Endometrium (tissue), 2 donors: ENCODE data around the gene ZNF853.

Experiments
- FAIRE-seq: peaks from 2 replicates; lab custom pipeline; 2012; peaks lifted over from hg19 to GRCh38; lab: Jason Lieb, UNC
- donor health status: control.
- donor health status: control.

ZNF853 gene

GRCh38 chr7:6636741-6637543 lies 21.5 kb downstream of the ZNF853 start, which contains the start of gene ZNF316:
TSS of gene ZNF316 (plus strand) at chr7:6637318. CDS start at chr7:6642410, 5,092 bp downstream.
- no peak for FAIRE-seq

DNA sequence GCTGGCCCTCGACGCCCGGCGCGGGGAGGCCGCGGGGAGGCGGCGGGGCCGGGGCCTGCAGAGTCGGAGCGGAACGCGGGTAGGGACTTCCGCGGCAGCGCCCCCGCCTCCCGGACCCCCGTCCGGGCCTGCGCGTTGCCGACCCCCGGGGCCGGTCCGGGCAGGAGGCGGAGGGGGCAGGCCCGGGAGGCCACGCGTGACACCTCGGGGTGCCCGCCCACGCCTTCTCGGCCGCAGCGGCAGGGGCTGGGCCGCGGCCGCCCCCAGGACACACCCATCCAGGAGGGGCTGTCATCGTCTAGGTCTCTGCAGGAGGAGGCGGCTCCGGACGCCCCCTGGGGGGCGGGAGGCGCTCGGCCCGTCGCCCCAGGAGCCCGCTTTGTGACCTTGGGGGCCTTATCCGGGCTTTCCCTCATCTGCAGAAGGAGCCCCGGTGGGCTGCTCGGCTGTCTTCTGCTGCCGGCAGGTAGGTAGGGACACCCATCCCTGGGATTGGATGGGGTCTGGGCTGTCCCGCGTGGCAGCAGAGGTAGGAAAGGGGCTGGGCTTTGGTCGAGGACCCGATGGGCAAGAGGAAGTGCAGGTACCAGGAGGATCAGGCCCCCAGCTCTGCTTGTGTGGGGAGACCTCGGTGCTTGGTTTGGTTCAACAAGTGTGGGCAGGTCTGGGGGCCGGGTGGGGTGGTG lies 22.3 kb downstream of the ZNF853 start:
- FAIRE-seq: no peak

GRCh38 chr7:6639032-6639431 lies 23.6 kb downstream of the ZNF853 start:
- no peak for FAIRE-seq

DNA sequence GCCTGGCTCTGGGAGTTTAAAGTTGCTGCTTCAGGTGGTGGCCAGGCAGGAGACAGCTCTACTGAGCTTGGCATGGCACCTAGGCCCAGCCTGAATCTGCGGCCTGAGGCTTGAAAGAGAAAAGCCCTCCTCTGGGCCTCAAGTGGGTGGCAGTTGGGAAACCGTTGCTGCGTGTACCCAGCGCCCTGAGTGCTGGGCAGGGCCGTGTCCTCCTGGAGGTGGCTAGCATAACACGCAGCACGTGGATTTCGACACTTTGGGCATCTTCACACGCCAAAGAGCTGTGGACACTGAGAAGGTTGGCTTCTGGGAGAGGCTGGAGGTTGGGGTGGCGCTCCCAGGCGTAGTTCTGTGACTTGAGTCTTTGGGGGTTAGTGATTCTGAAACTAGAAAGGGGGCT lies 24.2 kb downstream of the ZNF853 start:
- FAIRE-seq: no peak

DNA sequence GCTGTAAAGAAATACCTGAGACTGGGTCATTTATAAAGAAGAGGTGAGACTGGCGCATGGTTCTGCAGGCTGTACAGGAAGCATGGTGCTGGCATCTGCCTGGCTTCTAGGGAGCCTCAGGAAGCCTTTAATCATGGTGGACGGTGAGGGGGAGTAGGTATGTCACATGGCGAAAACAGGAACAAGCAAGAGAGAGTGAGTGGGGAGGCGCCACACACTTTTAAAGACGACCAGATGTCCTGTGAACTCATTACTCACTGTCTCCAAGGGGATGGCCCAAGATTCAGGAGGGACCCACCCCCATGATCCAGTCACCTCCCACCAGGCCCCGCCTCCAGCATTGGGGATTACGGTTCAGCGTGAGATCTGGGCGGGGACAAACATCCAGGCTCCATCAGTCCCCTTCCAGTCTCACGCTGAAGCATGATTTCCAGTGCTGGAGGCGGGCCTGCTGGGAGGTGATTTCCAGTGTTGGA lies 24.9 kb downstream of the ZNF853 start:
- FAIRE-seq: no peak

DNA sequence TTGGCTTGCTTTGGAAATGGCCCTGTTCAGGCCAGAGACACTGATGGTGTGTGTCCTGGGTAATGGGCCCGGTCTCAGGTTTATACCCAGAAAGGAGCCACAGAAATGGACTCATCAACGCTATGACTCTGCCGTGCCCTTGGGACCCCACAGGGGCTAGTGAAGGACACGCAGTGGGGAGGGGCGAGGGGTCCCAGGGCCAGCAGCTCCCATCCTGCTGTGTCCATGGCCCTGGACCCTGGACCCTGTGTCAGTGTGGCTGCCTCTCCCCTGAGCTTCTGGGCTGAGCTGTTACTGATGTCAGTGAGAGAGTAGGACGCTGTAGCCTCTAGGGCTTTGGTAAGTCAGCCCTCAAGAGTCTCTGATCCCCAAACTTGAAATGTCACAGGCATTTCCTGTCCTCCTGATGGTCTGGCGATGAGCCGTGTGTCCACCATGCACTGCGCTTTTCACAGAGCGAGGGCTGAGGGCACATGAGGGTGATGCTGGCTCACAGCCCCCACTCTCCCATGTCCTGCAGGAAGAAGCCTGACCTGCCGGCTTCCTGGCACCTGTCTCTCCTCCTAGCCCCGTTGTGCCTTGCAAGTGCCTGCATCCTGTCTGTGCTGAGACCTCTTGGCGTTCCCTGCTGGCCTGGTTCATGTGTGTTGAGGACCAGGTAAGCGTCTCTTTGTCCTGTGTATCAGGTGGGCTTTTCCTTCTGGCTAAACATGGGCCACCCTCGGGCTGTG lies 26.1 kb downstream of the ZNF853 start:
- no peak for FAIRE-seq

DNA sequence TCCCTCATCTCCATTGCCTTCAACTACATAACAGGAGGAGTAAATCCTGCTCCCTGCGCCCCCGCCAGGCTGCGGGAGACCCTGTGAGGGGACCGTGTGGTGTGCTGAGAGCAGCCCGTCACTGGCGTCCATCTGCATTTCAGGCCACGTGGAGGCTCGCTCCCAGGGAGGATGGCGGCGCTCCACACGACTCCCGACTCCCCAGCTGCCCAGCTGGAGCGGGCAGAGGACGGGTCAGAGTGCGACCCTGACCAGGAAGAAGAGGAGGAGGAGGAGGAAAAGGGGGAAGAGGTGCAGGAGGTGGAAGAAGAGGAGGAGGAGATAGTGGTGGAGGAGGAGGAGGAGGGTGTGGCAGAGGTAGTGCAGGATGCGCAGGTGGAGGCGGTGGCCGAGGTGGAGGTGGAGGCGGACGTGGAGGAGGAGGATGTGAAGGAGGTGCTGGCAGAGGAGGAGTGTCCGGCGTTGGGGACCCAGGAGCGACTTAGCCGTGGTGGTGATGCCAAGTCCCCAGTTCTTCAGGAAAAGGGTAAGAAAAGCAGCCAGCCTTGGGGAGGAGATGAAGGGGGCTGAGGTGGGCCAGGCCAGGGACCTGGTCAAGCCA lies 26.9 kb downstream of the ZNF853 start:
- FAIRE-seq: no peak

DNA sequence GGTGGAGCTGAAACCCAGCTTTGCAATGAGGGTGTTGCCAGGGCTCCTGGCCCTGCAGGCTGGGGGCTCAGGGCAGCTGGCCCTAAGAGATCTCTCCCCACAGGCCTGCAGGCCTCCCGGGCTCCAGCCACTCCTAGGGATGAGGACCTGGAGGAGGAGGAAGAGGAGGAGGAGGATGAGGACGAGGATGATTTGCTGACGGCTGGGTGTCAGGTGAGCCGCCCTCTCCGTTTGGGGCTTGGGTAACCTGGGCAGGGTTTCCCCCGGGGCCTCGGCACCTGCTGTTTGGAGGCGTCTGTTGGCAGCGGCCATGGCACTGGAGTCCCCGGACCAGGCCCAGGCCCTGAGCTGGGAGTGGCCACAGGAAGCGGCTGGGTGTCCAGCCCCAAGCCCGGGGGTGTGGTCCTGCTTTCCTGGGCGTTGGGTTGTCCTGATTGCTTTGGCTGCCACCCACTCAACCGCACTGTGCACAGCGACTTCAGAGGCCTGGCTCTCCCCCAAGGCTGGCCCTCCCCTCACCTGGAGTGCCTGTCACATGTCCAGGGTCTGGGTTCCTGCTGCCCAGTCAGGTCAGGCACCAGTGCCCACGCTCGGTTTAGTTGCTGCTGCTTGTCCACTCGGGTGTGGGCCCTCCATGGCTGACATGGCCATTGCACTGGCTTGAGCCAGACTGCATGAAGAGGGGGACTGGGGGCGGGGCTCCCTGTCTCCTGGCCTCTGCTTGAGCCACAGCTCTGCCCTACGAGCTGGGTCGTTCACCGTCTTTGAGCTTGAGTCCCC lies 27.6 kb downstream of the ZNF853 start:
- no peak for FAIRE-seq

DNA sequence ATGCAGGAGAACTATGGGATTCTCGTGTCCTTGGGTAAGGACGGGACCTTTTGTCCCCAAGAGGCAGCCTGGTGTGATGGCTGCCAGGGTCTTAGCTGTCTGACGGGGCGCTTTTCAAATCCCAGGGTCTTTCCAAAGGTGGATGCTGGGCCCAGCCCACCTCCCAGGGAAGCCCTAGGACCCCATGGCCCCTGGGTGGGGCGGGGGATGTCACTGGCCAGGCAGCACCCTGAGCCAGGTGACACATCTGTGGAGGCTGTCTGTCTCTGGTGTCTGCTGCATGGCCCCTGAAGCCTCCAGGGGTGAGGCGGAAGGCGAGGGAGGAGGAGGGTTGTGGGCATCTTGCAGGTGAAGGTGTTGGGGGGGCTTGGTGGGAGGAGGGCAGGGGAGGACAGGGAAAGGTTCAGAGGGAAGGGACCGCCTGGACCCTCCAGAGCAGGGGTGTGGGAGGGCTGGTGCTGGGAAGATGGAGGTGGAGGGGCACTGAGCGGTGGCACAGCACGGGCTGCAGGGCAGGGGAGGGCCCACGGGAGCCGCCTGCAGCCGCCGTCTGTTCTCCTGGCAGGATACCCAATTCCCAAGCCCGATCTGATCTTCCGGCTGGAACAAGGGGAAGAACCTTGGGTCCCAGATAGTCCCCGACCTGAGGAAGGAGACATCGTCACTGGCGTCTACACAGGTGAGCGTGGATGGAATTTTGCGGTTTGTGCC lies 28.7 kb downstream of the ZNF853 start:
- FAIRE-seq: no peak

GRCh38 chr7:6644728-6645127 lies 29.3 kb downstream of the ZNF853 start:
- no peak for FAIRE-seq

- no peak for FAIRE-seq
Observed at GRCh38 chr7:6646465-6646864, 31.1 kb downstream of the ZNF853 start.

GRCh38 chr7:6647080-6647479 lies 31.7 kb downstream of the ZNF853 start:
- FAIRE-seq: no peak

DNA sequence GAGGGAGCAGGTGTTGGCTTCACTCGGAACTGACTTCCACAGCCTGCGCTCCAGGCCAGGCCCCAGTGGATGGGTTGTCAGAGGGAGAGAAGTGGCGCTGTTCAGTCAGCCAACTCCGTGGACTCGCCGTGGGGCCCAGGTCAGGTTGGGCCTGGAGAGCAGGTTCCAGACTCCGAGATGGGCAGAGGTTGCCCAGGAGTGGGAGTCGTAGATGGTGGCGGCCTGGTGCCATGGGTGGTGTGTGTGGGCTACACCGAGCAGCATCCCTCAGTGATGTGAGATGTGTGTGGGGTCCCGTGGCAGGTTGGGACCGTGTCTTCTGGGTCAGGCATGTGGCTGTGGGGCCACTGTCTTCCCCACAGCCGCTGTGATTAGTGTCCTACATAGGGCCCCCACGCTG lies 32.1 kb downstream of the ZNF853 start:
- FAIRE-seq: no peak

DNA sequence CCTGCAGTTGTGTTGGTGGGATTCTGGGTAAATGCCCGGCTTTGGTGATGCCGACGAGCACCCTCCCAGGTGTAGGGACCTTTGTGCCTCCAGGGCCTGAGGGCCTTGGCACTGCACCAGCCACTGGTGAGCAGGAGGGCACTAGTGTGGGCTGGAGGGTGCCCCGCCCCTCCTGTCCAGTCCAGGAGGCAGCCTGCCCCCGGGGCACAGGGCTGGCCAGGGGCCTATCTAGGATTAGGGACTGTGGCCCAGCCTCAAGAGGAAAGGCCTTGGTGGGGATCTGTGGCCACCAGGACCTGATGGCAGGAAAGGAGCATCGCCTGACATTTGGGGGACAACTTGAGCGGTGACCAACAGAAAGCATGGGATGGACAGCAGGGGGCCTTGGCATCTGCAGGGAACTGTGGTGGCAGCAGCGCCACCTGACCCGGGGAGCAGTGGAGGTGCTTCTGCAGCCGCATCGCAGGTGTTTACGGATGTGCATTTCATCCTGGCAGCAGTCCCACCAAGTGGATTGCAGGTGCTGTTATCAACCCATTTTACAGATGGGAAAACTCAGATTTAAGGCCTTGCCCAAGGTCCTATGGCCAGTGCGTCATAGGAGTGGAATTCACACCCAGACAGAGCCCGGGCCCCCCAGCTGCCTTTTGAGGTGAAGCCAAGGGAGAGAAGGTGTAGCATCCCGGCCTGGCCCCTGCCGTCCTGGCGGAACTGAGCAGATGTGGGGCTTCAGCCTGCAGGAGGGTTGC lies 32.8 kb downstream of the ZNF853 start:
- FAIRE-seq: no peak

GRCh38 chr7:6648815-6649104 lies 33.4 kb downstream of the ZNF853 start:
- no peak for FAIRE-seq

DNA sequence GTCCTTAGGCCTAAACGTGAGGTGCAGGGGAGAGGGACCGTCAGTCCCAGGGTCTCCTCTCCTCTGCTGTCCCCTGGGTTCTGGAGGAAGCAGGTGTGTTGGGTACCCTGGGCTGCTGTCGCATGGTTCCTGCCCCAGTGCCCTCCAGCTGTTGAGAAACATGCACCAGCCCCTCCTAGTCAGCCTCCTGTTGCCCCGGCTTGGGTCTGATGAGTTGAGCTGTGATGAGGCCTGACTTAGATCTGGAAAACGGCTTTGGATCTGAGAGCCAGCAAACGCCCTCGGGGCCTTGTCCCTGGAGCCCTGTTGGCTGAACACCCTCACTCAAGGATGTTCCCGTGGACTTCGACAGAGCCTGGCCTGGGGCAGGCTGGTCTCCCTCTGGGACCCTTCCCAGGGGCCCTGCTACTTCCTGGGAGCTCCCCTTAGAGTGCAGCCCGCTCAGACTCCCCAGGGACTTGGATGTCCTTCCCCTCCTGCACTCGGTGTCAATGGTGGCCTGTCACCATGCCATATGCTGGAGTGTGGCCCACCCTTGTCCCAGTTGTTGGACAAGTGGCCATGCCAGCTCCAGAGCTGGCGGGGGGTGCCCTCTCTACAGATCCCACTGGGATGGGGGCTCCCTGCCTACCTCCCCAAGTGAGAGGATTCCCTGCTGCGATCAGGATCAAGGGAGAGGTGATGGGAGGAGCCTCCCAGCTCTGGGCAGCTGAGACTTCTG lies 34.0 kb downstream of the ZNF853 start:
- FAIRE-seq: no peak

DNA sequence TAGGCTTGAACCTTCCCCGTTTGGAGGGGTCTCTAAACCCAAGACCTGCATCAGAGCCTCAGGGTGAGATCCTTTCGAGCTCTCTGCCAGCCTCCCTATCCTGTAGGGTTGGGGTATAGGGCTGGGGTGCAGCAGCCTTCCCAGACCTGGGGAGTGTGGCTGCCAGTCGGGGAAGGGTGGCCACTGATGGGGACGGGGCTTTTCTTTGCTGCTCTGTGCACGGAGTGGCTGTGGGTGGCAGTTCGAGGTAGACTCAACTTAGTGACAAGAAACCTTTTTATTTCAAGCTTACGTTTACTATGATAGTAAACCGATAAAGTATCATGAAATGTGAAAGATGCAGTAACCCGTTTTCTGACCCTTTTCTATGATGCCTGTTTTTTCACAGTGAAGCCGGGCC lies 34.7 kb downstream of the ZNF853 start:
- no peak for FAIRE-seq

GRCh38 chr7:6650521-6651011 lies 35.2 kb downstream of the ZNF853 start:
- FAIRE-seq: no peak

DNA sequence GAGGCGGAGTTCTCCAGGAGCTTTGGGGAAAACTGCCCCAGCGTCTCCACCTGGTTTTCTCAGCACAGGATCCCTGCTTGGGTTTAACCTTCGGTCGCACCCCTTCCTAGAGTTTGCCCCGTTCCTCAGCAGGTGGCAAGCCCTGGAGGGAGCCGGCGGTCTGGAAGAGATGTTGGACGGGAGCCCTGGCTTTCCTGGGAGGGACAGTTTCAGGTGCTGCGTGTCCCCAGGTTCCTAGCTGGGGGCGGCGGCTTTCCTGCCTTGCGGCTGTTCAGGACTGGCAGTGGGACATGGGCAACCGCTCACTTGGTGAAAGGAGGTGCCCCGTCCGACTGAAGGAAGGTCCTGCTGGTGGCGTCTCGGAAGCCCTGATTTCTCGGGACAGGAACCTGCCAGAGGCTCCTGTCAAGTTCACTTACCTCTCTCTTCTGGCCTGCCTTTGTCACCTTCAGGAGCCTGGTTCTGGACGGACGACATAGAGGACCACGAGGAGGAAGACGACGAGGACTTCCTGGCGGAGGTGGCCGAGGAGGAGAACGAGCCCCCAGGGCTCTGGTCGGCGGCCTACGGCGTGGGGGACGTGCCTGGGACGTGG lies 36.5 kb downstream of the ZNF853 start:
- no peak for FAIRE-seq
